ENCODE data around the gene AMPD2. TPM values are rescaled to one million over a fixed set of nuclear protein-coding genes. Genes with fewer than 3 reads are reported as not detected.
"Not testable (repeated sequence)": the region's sequence is repeated elsewhere in the genome, so short reads cannot be mapped to it uniquely, and the experiment has no call there.

Gene AMPD2
- total and polyA plus RNA-seq, 4 donors, result 54.3 to 113 (median 78.4) TPM

- Histone ChIP-seq H3K4me1 (ENCODE audit: control insufficient read depth, insufficient read depth, low read length) (peaks cover 20% of the 10 kb centered on the region), H3K9me3 (ENCODE audit: control insufficient read depth, insufficient read depth, low read length) (no peaks in the 10 kb centered on the region), H3K27me3 (ENCODE audit: control insufficient read depth, insufficient read depth, low read length) (no peaks in the 10 kb centered on the region), H3K4me3 (ENCODE audit: low read depth, low read length) (no peak overlapping the region), H3K36me3 (ENCODE audit: control insufficient read depth, insufficient read depth, low read length) (peaks cover 16% of the 10 kb centered on the region), H3K27ac (ENCODE audit: low read depth, low read length) (no peak overlapping the region)
- no peak for DNase-seq (ENCODE audit: low read depth in 4 of 6, low spot score in 6 of 6)
- WGBS (ENCODE audit: insufficient coverage), result 100% methylated on average over 2 of the region's 4 CpGs
Observed at GRCh38 chr1:109657395-109657794, 37.8 kb downstream of the AMPD2 start.

- Histone ChIP-seq H3K36me3 (ENCODE audit: control insufficient read depth, insufficient read depth, low read length) (peaks cover 16% of the 10 kb centered on the region), H3K4me3 (ENCODE audit: low read depth, low read length) (no peak overlapping the region), H3K9me3 (ENCODE audit: control insufficient read depth, insufficient read depth, low read length) (no peaks in the 10 kb centered on the region), H3K27me3 (ENCODE audit: control insufficient read depth, insufficient read depth, low read length) (no peaks in the 10 kb centered on the region), H3K4me1 (ENCODE audit: control insufficient read depth, insufficient read depth, low read length) (peaks cover 20% of the 10 kb centered on the region), H3K27ac (ENCODE audit: low read depth, low read length) (no peak overlapping the region)
- no peak for DNase-seq (ENCODE audit: low read depth in 4 of 6, low spot score in 6 of 6)
- 54% methylated on average over 3 of the region's 7 CpGs for WGBS (ENCODE audit: insufficient coverage)
Observed at GRCh38 chr1:109657970-109658369, 38.3 kb downstream of the AMPD2 start.

- H3K4me3 ChIP-seq (ENCODE audit: low read depth, low read length), result no peak overlapping the region
- no peaks in the 10 kb centered on the region for H3K9me3 ChIP-seq (ENCODE audit: control insufficient read depth, insufficient read depth, low read length)
- H3K27ac ChIP-seq (ENCODE audit: low read depth, low read length), result no peak overlapping the region
- peaks cover 16% of the 10 kb centered on the region for H3K36me3 ChIP-seq (ENCODE audit: control insufficient read depth, insufficient read depth, low read length)
- H3K4me1 ChIP-seq (ENCODE audit: control insufficient read depth, insufficient read depth, low read length), result peaks cover 20% of the 10 kb centered on the region
- H3K27me3 ChIP-seq (ENCODE audit: control insufficient read depth, insufficient read depth, low read length), result no peaks in the 10 kb centered on the region
- no peak for DNase-seq (ENCODE audit: low read depth in 4 of 6, low spot score in 6 of 6)
- WGBS (ENCODE audit: insufficient coverage), result 79% methylated on average over 2 of the region's 3 CpGs
Observed at GRCh38 chr1:109658533-109659042, 39.0 kb downstream of the AMPD2 start.

- peaks cover 16% of the 10 kb centered on the region for H3K36me3 ChIP-seq (ENCODE audit: control insufficient read depth, insufficient read depth, low read length)
- H3K4me1 ChIP-seq (ENCODE audit: control insufficient read depth, insufficient read depth, low read length), result peaks cover 20% of the 10 kb centered on the region
- no peak overlapping the region for H3K4me3 ChIP-seq (ENCODE audit: low read depth, low read length)
- H3K27me3 ChIP-seq (ENCODE audit: control insufficient read depth, insufficient read depth, low read length), result no peaks in the 10 kb centered on the region
- 100% methylated on average over 1 of the region's 2 CpGs for WGBS (ENCODE audit: insufficient coverage)
- DNase-seq (ENCODE audit: low read depth in 4 of 6, low spot score in 6 of 6), result no peak
- H3K9me3 ChIP-seq (ENCODE audit: control insufficient read depth, insufficient read depth, low read length), result no peaks in the 10 kb centered on the region
- no peak overlapping the region for H3K27ac ChIP-seq (ENCODE audit: low read depth, low read length)
Observed at GRCh38 chr1:109659145-109659544, 39.5 kb downstream of the AMPD2 start.

- no peak for DNase-seq (ENCODE audit: low read depth in 4 of 6, low spot score in 6 of 6)
- Histone ChIP-seq H3K4me1 (ENCODE audit: control insufficient read depth, insufficient read depth, low read length) (peaks cover 17% of the 10 kb centered on the region), H3K27me3 (ENCODE audit: control insufficient read depth, insufficient read depth, low read length) (no peaks in the 10 kb centered on the region), H3K4me3 (ENCODE audit: low read depth, low read length) (no peak overlapping the region), H3K36me3 (ENCODE audit: control insufficient read depth, insufficient read depth, low read length) (peaks cover 16% of the 10 kb centered on the region), H3K9me3 (ENCODE audit: control insufficient read depth, insufficient read depth, low read length) (no peaks in the 10 kb centered on the region), H3K27ac (ENCODE audit: low read depth, low read length) (no peak overlapping the region)
- WGBS (ENCODE audit: insufficient coverage), result 86% methylated on average over 4 of the region's 5 CpGs
Observed at GRCh38 chr1:109659997-109660690, 40.5 kb downstream of the AMPD2 start.

GRCh38 chr1:109660691-109661026 is 41.0 kb downstream of the AMPD2 start:
- not testable (repeated sequence) for H3K27me3 ChIP-seq (ENCODE audit: control insufficient read depth, insufficient read depth, low read length); H3K27ac ChIP-seq (ENCODE audit: low read depth, low read length); DNase-seq (ENCODE audit: low read depth in 4 of 6, low spot score in 6 of 6); H3K4me3 ChIP-seq (ENCODE audit: low read depth, low read length); H3K9me3 ChIP-seq (ENCODE audit: control insufficient read depth, insufficient read depth, low read length)
- H3K36me3 ChIP-seq (ENCODE audit: control insufficient read depth, insufficient read depth, low read length), result peaks cover 16% of the 10 kb centered on the region
- peaks cover 12% of the 10 kb centered on the region for H3K4me1 ChIP-seq (ENCODE audit: control insufficient read depth, insufficient read depth, low read length)
- 76% methylated on average over 2 of the region's 4 CpGs for WGBS (ENCODE audit: insufficient coverage)

GRCh38 chr1:109661391-109661790 is 41.8 kb downstream of the AMPD2 start:
- 72% methylated on average over 2 of the region's 2 CpGs for WGBS (ENCODE audit: insufficient coverage)
- Histone ChIP-seq H3K4me1 (ENCODE audit: control insufficient read depth, insufficient read depth, low read length) (peaks cover 6% of the 10 kb centered on the region), H3K36me3 (ENCODE audit: control insufficient read depth, insufficient read depth, low read length) (peaks cover 12% of the 10 kb centered on the region), H3K9me3 (ENCODE audit: control insufficient read depth, insufficient read depth, low read length) (no peaks in the 10 kb centered on the region), H3K27ac (ENCODE audit: low read depth, low read length) (no peak overlapping the region), H3K4me3 (ENCODE audit: low read depth, low read length) (no peak overlapping the region), H3K27me3 (ENCODE audit: control insufficient read depth, insufficient read depth, low read length) (no peaks in the 10 kb centered on the region)
- DNase-seq (ENCODE audit: low read depth in 4 of 6, low spot score in 6 of 6), result no peak

GRCh38 chr1:109664671-109665070 is 45.0 kb downstream of the AMPD2 start:
- Histone ChIP-seq H3K4me1 (ENCODE audit: control insufficient read depth, insufficient read depth, low read length) (peaks cover 18% of the 10 kb centered on the region), H3K27me3 (ENCODE audit: control insufficient read depth, insufficient read depth, low read length) (no peaks in the 10 kb centered on the region), H3K36me3 (ENCODE audit: control insufficient read depth, insufficient read depth, low read length) (peaks cover 11% of the 10 kb centered on the region), H3K4me3 (ENCODE audit: low read depth, low read length) (no peak overlapping the region), H3K27ac (ENCODE audit: low read depth, low read length) (no peak overlapping the region), H3K9me3 (ENCODE audit: control insufficient read depth, insufficient read depth, low read length) (no peaks in the 10 kb centered on the region)
- DNase-seq (ENCODE audit: low read depth in 4 of 6, low spot score in 6 of 6), result no peak
- no CpG with 5 or more reads among the region's 1 CpG for WGBS (ENCODE audit: insufficient coverage)

GRCh38 chr1:109667452-109668122 is 48.0 kb downstream of the AMPD2 start, which contains the start of gene GSTM2:
GSTM2 (plus strand) TSS chr1:109668057; CDS start chr1:109668116, 59 bp downstream.
- peak; percentile 62 to 96 (median 80) for DNase-seq (ENCODE audit: low read depth in 4 of 6, low spot score in 6 of 6)
- no peaks in the 10 kb centered on the region for H3K27me3 ChIP-seq (ENCODE audit: control insufficient read depth, insufficient read depth, low read length)
- 0% methylated on average over 12 of the region's 22 CpGs for WGBS (ENCODE audit: insufficient coverage)
- H3K36me3 ChIP-seq (ENCODE audit: control insufficient read depth, insufficient read depth, low read length), result peaks cover 11% of the 10 kb centered on the region
- peak within 1 kb of the TSS; percentile 60 for H3K4me3 ChIP-seq (ENCODE audit: low read depth, low read length)
- H3K9me3 ChIP-seq (ENCODE audit: control insufficient read depth, insufficient read depth, low read length), result no peaks in the 10 kb centered on the region
- H3K27ac ChIP-seq (ENCODE audit: low read depth, low read length), result peak within 1 kb of the TSS; percentile 25
- peaks cover 18% of the 10 kb centered on the region for H3K4me1 ChIP-seq (ENCODE audit: control insufficient read depth, insufficient read depth, low read length)

Measured in spinal cord (tissue), 10 donors.